ENCODE measurements around the gene OR1I1.

OR1I1 gene

GRCh38 chr19:15081911-15082310 lies at the start of gene OR1I1:
Gene OR1I1, plus strand, starts transcription at chr19:15082211. Its CDS starts 4,855 bp downstream, at chr19:15087066.
- TF ChIP-seq ZFX (IDR thresholded peaks at IDR 0.05): no peak
- H3K27ac ChIP-seq: no peak within 1 kb of the TSS

GRCh38 chr19:15035795-15036311 lies 46.2 kb upstream of the OR1I1 start:
- TF ChIP-seq ZFX (IDR thresholded peaks at IDR 0.05) (no peak), CTCF (conservative IDR thresholded peaks at IDR 0.05) (no peak)
- H3K27ac ChIP-seq: no peak overlapping the region

GRCh38 chr19:15037586-15037985 lies 44.4 kb upstream of the OR1I1 start:
- TF ChIP-seq CTCF (conservative IDR thresholded peaks at IDR 0.05) (no peak), ZFX (IDR thresholded peaks at IDR 0.05) (no peak)
- no peak overlapping the region for H3K27ac ChIP-seq

- H3K27ac ChIP-seq: no peak overlapping the region
- TF ChIP-seq ZFX (IDR thresholded peaks at IDR 0.05) (no peak), CTCF (conservative IDR thresholded peaks at IDR 0.05) (no peak)
Measured at GRCh38 chr19:15038294-15038693, 43.7 kb upstream of the OR1I1 start.

GRCh38 chr19:15042003-15042402 lies 40.0 kb upstream of the OR1I1 start:
- no peak for TF ChIP-seq ZFX (IDR thresholded peaks at IDR 0.05)
- no peak for TF ChIP-seq CTCF (conservative IDR thresholded peaks at IDR 0.05)
- no peak overlapping the region for H3K27ac ChIP-seq

- no peak for TF ChIP-seq CTCF (conservative IDR thresholded peaks at IDR 0.05)
- TF ChIP-seq ZFX (IDR thresholded peaks at IDR 0.05): no peak
- H3K27ac ChIP-seq: no peak overlapping the region
Measured at GRCh38 chr19:15042826-15043225, 39.2 kb upstream of the OR1I1 start.

- TF ChIP-seq ZFX (IDR thresholded peaks at IDR 0.05) (no peak), CTCF (conservative IDR thresholded peaks at IDR 0.05) (no peak)
Measured at GRCh38 chr19:15045506-15045905, 36.5 kb upstream of the OR1I1 start.

GRCh38 chr19:15047680-15048079 lies 34.3 kb upstream of the OR1I1 start:
- H3K27ac ChIP-seq: no peak overlapping the region
- TF ChIP-seq ZFX (IDR thresholded peaks at IDR 0.05): no peak
- TF ChIP-seq CTCF (conservative IDR thresholded peaks at IDR 0.05): no peak

More at GRCh38 chr19:15045506-15045905, 36.5 kb upstream of the OR1I1 start:
- no peak overlapping the region for H3K27ac ChIP-seq
